ENCODE measurements around the gene TP53RK.

DNA sequence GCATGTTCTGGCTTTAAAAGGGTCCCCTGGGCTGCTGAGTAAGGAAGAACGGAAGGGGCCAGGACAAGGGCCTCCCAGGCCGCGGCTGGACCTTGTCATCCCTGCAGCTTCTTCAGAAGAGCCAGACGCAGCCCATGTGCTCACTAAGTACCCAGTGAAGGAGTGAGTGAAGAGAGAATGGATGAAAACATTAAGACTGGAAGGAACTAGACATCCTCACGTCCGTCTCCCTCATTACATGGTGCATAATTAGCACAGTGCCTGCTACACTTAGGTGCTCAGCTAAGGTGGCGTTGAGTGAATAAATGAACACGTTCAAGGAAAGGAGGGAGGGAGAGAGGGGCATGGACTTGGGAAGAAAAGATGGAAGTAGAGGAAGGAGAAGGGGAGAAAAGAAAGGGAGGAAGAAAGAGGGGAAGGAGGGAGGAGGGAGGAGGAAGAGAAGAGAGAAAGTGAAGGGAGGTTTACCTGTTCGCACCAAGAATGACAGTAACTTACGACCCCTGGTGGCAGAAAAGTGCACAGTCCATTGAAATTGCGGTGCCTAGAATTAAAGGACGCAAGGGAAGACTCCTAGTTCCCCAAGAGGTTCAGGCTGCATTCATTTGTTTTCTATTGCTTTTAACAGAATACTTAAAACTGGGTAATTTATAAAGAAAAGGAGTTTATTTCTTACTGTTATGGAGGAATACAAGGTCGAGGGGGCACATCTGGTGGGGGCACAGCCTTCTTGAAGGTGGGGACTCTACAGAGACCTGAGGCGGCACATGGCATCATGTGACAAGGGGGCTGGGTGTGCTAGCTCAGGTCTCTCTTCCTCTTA lies 8.0 kb downstream of the TP53RK start:
- TF ChIP-seq, protein P1, sequence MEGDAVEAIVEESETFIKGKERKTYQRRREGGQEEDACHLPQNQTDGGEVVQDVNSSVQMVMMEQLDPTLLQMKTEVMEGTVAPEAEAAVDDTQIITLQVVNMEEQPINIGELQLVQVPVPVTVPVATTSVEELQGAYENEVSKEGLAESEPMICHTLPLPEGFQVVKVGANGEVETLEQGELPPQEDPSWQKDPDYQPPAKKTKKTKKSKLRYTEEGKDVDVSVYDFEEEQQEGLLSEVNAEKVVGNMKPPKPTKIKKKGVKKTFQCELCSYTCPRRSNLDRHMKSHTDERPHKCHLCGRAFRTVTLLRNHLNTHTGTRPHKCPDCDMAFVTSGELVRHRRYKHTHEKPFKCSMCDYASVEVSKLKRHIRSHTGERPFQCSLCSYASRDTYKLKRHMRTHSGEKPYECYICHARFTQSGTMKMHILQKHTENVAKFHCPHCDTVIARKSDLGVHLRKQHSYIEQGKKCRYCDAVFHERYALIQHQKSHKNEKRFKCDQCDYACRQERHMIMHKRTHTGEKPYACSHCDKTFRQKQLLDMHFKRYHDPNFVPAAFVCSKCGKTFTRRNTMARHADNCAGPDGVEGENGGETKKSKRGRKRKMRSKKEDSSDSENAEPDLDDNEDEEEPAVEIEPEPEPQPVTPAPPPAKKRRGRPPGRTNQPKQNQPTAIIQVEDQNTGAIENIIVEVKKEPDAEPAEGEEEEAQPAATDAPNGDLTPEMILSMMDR (conservative IDR thresholded peaks at IDR 0.05; ENCODE audit: low read length) = peak; percentile 91
- TF ChIP-seq EZH2phosphoT487 (IDR thresholded peaks at IDR 0.05; ENCODE audit: borderline replicate concordance) = no peak
